Nephron progenitor cell (in vitro differentiated cells): ENCODE measurements around the gene BLACAT1.

Experiments used
- DNase-seq: peaks from one replicate; pipeline ENCODE4 v3.0.0; 2021
- H3K27ac Mint-ChIP-seq: 2 replicates; pipeline ENCODE4 v1.8.0; 2021; ENCODE audit warnings: mild to moderate bottlenecking, moderate library complexity, mixed read lengths
- H3K27me3 Mint-ChIP-seq: 2 replicates; pipeline ENCODE4 v1.8.0; 2021; ENCODE audit warnings: mild to moderate bottlenecking, low read depth, mixed read lengths; ENCODE audit not compliant: poor library complexity
- H3K36me3 Mint-ChIP-seq: 2 replicates; pipeline ENCODE4 v1.8.0; 2021; ENCODE audit warnings: low read depth, mixed read lengths
- H3K4me1 Mint-ChIP-seq: 2 replicates; pipeline ENCODE4 v1.8.0; 2021; ENCODE audit warnings: mixed read lengths
- H3K4me3 Mint-ChIP-seq: 2 replicates; pipeline ENCODE4 v1.8.0; 2021; ENCODE audit warnings: mild to moderate bottlenecking, moderate library complexity, mixed read lengths
- H3K9me3 Mint-ChIP-seq: 2 replicates; pipeline ENCODE4 v1.8.0; 2021; ENCODE audit warnings: mild to moderate bottlenecking, moderate library complexity, mixed read lengths
- TF ChIP-seq, protein P1 (sequence below): fragments of 200-600 bp; sonication (generic); IDR thresholded peaks from 2 replicates; pipeline ENCODE4 v1.5.0; 2021; ENCODE audit warnings: antibody characterized with exemption

Gene BLACAT1

DNA sequence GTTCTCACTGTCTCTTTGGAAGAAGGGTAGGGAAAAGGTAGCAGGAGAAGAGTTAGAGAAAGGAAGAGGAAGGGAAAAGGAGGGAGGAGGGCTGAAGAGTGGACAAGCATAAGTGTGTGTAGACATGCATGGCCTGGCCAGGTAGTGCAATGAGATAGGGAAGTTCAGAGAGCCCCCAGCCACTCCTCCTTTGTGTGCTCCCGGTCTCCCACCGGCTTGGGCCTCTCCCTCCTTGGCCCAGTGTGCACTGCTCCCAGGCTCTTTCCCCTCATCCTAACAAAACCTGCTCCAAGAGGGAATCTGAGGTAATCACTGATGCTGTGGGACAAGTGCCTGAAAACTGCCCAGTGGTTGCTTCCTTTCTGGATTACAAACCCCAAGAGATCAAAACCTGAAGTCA is 23.7 kb downstream of the BLACAT1 start:
- H3K4me3 Mint-ChIP-seq, result no peak overlapping the region
- peaks cover 59% of the 10 kb centered on the region for H3K4me1 Mint-ChIP-seq
- no peaks in the 10 kb centered on the region for H3K9me3 Mint-ChIP-seq
- no peaks in the 10 kb centered on the region for H3K36me3 Mint-ChIP-seq
- H3K27me3 Mint-ChIP-seq, result peaks cover 12% of the 10 kb centered on the region
- no peak for DNase-seq
- TF ChIP-seq, protein P1, sequence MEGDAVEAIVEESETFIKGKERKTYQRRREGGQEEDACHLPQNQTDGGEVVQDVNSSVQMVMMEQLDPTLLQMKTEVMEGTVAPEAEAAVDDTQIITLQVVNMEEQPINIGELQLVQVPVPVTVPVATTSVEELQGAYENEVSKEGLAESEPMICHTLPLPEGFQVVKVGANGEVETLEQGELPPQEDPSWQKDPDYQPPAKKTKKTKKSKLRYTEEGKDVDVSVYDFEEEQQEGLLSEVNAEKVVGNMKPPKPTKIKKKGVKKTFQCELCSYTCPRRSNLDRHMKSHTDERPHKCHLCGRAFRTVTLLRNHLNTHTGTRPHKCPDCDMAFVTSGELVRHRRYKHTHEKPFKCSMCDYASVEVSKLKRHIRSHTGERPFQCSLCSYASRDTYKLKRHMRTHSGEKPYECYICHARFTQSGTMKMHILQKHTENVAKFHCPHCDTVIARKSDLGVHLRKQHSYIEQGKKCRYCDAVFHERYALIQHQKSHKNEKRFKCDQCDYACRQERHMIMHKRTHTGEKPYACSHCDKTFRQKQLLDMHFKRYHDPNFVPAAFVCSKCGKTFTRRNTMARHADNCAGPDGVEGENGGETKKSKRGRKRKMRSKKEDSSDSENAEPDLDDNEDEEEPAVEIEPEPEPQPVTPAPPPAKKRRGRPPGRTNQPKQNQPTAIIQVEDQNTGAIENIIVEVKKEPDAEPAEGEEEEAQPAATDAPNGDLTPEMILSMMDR, result no peak
- H3K27ac Mint-ChIP-seq, result no peak overlapping the region

DNA sequence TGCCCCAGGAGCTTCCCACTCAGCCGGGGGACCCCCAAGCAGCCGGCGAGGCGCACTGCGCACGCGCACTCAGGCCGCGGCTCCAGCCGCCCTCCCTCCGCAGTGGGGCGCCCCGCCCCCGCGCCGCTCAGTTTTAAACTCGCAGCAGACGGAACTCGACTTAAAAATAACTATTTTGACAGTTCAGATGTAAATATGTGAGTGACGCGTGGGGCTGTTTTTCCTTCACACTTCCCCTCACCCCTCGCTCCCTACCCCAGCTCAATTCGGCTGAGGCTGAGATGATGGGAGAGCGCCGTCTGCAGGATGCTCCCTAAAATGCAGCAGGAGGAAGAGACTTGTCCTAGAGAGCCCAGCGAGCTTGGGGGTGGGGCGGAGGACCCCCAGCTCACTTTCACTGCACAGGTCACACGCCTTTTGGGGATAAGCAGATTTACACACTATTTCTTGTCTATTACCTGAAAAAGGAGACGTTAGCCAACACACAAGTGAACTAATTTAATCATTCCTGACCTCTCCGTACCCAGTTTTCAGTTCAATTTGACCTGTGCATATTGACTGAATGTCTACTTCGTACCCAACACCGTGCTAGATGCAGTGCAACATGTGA is 25.0 kb downstream of the BLACAT1 start:
- Mint-ChIP-seq H3K4me1 (peaks cover 61% of the 10 kb centered on the region), H3K27ac (no peak overlapping the region), H3K4me3 (peak overlapping the region; percentile 90), H3K27me3 (peaks cover 16% of the 10 kb centered on the region), H3K36me3 (no peaks in the 10 kb centered on the region), H3K9me3 (no peaks in the 10 kb centered on the region)
- DNase-seq, result peak; percentile 75
- TF ChIP-seq, protein P1, result peak; percentile 84

DNA sequence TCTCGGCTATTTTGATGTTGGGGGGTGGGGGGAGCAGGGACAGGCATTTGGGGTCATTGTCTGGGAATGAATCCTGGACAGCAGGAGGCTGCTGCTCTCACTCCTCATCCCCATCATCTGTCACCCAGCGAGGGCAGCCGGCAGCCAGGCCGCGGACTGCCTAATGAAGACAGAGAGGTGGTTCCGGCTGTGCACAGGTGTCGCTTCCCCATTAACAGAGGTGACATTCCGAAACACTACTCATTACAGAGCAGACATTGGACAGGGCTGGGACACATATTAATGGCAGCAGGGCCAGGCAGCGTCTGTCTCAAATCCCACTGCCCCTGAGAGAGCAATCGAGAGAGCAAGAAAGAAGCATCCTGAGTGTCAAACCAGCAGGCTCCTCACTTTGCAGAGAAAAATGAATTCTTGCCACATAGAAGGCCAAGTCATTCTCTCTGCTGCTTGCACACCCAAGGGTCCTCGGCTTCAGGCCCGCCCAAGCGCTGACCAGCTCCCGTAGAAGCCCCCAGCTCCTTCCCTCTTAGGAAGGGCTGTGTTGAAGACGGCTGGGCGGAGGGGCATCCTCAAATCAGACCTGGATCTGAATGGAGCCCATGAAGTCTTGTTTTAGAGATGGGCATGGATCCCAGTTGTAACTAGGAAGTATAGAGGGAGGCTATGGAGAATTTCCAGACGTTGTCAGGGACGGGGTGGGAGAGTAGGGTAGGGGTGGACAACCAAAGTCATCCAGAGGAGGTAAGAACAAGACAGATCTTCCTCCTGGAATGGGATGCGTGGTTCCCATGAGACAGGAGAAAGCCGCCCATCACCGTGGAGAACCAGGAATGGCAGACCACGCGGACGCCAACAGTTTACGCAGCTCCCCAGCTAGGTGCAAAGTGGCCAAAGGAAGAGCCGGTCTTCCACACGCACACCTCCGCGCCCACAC is 25.8 kb downstream of the BLACAT1 start:
- Mint-ChIP-seq H3K27ac (no peak overlapping the region), H3K4me3 (peak overlapping the region; percentile 90)

DNA sequence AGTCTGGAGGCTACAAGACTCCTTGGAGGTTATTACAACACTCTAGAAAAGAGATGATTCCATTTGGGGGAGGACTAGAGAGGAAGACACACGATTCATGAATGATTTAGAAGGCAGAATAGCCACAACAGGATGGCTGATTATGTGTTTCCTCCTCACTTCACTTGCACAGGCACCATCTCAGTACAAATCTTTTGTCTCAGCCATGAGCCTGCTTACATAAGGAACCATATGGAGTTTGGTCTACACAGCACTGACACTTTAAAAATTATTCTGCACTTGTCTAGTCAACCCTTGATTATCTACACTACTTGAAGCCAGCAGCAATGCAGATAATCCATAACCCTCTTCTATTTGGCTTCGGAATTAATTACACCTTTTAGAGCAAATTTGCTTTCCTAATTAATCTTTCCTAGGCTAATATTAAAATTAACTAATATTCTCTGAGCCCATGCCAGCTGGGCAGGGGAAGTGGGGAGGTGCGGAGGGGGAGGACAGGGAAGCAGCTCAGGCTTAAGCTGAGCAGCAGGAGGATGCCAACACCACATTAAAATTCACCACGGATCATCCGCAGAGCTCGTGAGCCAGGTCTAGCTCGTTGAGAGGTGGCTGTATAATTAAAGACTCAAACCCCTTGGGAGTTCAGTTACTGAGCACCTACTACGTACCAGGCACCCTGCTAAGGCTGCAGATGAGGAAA is 30.8 kb downstream of the BLACAT1 start:
- Mint-ChIP-seq H3K27ac (no peak overlapping the region), H3K9me3 (no peaks in the 10 kb centered on the region), H3K4me3 (no peak overlapping the region), H3K36me3 (peaks cover 4% of the 10 kb centered on the region), H3K27me3 (peaks cover 32% of the 10 kb centered on the region), H3K4me1 (peaks cover 25% of the 10 kb centered on the region)
- TF ChIP-seq, protein P1, result no peak
- DNase-seq, result no peak

More for the DNA sequence above, 25.8 kb downstream of the BLACAT1 start:
- Mint-ChIP-seq H3K4me1 (peaks cover 53% of the 10 kb centered on the region), H3K36me3 (no peaks in the 10 kb centered on the region), H3K9me3 (no peaks in the 10 kb centered on the region), H3K27me3 (peaks cover 18% of the 10 kb centered on the region)
- DNase-seq, result no peak
- TF ChIP-seq, protein P1, result no peak

DNA sequence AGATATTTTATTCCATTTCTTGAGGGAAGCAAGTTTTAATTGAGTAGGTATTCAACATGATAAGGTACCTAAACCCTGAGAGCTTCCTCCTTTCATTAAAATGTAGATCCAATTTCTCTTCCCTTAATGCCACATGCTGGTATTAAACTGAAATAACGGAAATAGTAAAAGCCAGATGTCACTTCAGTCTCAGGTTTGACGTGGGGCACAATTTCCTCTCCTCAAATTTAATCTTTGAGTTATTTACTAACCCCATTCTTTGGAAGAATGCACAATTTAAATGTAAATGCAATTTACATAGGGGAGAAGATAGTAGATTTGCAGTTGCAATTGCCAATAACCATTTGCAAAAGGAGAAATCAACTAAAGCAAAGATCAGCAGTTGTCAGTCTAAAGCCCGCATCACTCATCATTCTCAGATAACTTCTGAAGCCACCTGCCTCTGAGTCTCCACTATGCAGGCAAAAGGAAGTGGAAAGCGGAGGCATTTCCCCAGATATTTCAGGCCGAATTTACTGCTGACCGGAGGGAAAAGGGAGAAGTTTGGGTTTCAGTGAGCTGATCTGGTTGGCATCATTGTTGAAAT is 31.9 kb downstream of the BLACAT1 start:
- H3K4me1 Mint-ChIP-seq, result peaks cover 19% of the 10 kb centered on the region
- peaks cover 31% of the 10 kb centered on the region for H3K27me3 Mint-ChIP-seq

More for the DNA sequence above, 31.9 kb downstream of the BLACAT1 start:
- no peak for DNase-seq
- peaks cover 4% of the 10 kb centered on the region for H3K36me3 Mint-ChIP-seq
- H3K4me3 Mint-ChIP-seq, result no peak overlapping the region
- no peak overlapping the region for H3K27ac Mint-ChIP-seq
- H3K9me3 Mint-ChIP-seq, result no peaks in the 10 kb centered on the region
- TF ChIP-seq, protein P1, result no peak
